ENCODE results near the gene GALNT13. TPM values are rescaled to one million over a fixed set of nuclear protein-coding genes. Genes with fewer than 3 reads are reported as not detected.

GALNT13 gene
- total RNA-seq, 1 donor: 0.36 TPM

DNA sequence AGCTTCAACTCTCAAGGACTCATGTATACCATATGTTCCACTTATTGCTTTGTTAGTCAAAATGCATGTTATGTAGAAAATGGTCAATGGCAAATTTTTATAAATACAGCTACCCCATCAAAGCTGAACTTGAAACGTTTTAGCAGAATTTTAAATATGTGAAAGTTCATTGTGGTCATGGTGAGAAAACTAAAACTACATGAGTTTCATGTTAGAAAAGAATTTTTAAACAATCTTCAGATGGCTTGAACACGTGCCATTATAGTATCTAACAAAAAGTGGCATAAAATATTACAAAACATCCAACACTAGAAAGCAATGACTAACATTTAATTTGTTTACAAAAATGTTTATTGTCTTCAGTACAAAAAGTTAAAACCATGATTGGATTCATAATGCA lies 580.7 kb downstream of the GALNT13 start:
- TF ChIP-seq, protein P1, sequence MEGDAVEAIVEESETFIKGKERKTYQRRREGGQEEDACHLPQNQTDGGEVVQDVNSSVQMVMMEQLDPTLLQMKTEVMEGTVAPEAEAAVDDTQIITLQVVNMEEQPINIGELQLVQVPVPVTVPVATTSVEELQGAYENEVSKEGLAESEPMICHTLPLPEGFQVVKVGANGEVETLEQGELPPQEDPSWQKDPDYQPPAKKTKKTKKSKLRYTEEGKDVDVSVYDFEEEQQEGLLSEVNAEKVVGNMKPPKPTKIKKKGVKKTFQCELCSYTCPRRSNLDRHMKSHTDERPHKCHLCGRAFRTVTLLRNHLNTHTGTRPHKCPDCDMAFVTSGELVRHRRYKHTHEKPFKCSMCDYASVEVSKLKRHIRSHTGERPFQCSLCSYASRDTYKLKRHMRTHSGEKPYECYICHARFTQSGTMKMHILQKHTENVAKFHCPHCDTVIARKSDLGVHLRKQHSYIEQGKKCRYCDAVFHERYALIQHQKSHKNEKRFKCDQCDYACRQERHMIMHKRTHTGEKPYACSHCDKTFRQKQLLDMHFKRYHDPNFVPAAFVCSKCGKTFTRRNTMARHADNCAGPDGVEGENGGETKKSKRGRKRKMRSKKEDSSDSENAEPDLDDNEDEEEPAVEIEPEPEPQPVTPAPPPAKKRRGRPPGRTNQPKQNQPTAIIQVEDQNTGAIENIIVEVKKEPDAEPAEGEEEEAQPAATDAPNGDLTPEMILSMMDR (IDR thresholded peaks at IDR 0.05; ENCODE audit: extremely low read depth, low read depth, low read length): no peak
- no peaks in the 10 kb centered on the region for H3K27me3 ChIP-seq (ENCODE audit: insufficient read depth, low read length)
- H3K4me2 ChIP-seq (ENCODE audit: insufficient read depth, low read length): no peak overlapping the region
- no peak overlapping the region for H3K27ac ChIP-seq (ENCODE audit: low read depth, low read length)
- H3K4me3 ChIP-seq (ENCODE audit: insufficient read depth, low read length): no peak overlapping the region
- H2AFZ ChIP-seq (ENCODE audit: low read length): no peak overlapping the region
- H4K20me1 ChIP-seq (ENCODE audit: insufficient read depth, low read length): no peaks in the 10 kb centered on the region
- H3K4me1 ChIP-seq (ENCODE audit: insufficient read depth, low read length): no peaks in the 10 kb centered on the region
- no peaks in the 10 kb centered on the region for H3K9me3 ChIP-seq (ENCODE audit: low read depth, low read length)
- H3K79me2 ChIP-seq (ENCODE audit: insufficient read depth, low read length): no peaks in the 10 kb centered on the region
- no peaks in the 10 kb centered on the region for H3K36me3 ChIP-seq (ENCODE audit: insufficient read depth, low read length)
- no peak for DNase-seq (ENCODE audit: insufficient read length, low spot score, missing footprints)

DNA sequence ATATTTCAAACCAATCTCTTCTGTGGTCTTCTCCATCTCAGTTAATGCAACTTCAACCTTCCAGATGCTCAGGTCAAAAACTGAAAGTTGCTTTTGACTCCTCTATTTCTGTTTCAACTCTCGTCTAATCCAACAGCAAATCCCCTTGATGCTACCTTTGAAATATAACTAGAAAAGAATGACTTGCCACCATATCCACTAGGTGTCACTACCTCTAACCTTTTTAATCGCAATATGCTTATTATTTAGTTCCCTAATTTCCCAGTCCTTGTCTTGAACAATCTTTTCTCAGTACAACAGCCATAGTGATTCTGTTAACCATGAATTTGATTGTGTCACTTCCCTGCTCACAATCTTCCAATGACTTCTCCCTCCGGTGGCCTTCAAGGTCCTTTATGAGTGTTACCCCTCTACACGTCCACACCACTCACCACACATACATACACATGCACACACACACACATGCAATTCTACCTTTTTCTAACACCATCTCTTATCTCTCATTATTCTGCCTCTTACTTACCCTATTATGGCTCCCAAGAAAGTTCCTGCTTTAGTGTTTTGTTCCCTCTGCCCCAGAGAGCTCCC lies 581.3 kb downstream of the GALNT13 start:
- Histone ChIP-seq H3K4me1 (ENCODE audit: insufficient read depth, low read length) (no peaks in the 10 kb centered on the region), H4K20me1 (ENCODE audit: insufficient read depth, low read length) (no peaks in the 10 kb centered on the region), H3K27me3 (ENCODE audit: insufficient read depth, low read length) (no peaks in the 10 kb centered on the region), H3K36me3 (ENCODE audit: insufficient read depth, low read length) (no peaks in the 10 kb centered on the region), H3K9me3 (ENCODE audit: low read depth, low read length) (no peaks in the 10 kb centered on the region), H3K79me2 (ENCODE audit: insufficient read depth, low read length) (no peaks in the 10 kb centered on the region), H2AFZ (ENCODE audit: low read length) (no peak overlapping the region), H3K4me2 (ENCODE audit: insufficient read depth, low read length) (no peak overlapping the region), H3K4me3 (ENCODE audit: insufficient read depth, low read length) (no peak overlapping the region), H3K27ac (ENCODE audit: low read depth, low read length) (no peak overlapping the region)
- TF ChIP-seq, protein P1 (IDR thresholded peaks at IDR 0.05; ENCODE audit: extremely low read depth, low read depth, low read length): peak; percentile 31
- DNase-seq (ENCODE audit: insufficient read length, low spot score, missing footprints): peak; percentile 59

DNA sequence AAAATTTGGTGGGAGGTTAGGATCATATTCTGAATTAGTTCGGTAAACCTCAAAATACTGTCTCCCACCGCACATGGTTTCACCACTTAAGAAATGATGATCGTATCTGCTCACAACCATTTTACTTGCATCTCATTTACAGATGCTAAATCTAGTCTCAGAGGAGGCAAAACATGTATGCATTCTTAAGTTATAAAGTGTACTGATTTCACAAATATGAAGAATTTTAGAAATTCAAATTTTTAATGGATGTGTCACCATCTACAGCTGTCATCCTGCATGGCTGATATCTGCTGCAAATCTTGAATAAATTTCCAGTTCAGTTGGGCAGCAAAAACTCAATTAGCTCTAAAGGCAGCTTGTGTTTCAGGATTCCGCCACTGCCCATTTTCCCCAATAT lies 583.4 kb downstream of the GALNT13 start:
- TF ChIP-seq, protein P1 (IDR thresholded peaks at IDR 0.05; ENCODE audit: extremely low read depth, low read depth, low read length): no peak
- Histone ChIP-seq H2AFZ (ENCODE audit: low read length) (no peak overlapping the region), H3K27me3 (ENCODE audit: insufficient read depth, low read length) (no peaks in the 10 kb centered on the region), H3K9me3 (ENCODE audit: low read depth, low read length) (no peaks in the 10 kb centered on the region), H3K4me3 (ENCODE audit: insufficient read depth, low read length) (peak overlapping the region; percentile 52), H3K27ac (ENCODE audit: low read depth, low read length) (no peak overlapping the region), H4K20me1 (ENCODE audit: insufficient read depth, low read length) (no peaks in the 10 kb centered on the region), H3K4me2 (ENCODE audit: insufficient read depth, low read length) (peak overlapping the region; percentile 73), H3K36me3 (ENCODE audit: insufficient read depth, low read length) (no peaks in the 10 kb centered on the region), H3K79me2 (ENCODE audit: insufficient read depth, low read length) (no peaks in the 10 kb centered on the region), H3K4me1 (ENCODE audit: insufficient read depth, low read length) (no peaks in the 10 kb centered on the region)
- no peak for DNase-seq (ENCODE audit: insufficient read length, low spot score, missing footprints)

DNA sequence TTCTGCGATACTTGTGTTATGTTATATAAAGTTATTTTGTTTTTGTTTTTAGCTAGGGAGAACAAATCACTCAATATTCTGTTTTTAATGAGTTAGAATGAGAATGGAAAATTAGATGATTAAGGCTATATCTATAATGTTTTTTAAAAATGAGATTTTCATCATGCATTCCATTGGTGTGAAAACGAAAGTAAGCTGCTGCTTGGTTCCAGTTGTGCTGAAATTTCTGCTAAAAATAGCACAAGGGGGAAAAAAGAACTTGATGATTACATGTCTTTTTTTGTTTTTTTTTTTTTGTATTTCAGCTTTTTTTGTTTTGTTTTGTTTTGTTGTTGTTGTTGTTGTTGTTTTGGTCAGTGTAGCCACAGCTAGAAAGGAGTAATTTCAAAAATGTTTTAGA lies 584.1 kb downstream of the GALNT13 start:
- H3K4me3 ChIP-seq (ENCODE audit: insufficient read depth, low read length): peak overlapping the region; percentile 52
- DNase-seq (ENCODE audit: insufficient read length, low spot score, missing footprints): no peak
- H3K27ac ChIP-seq (ENCODE audit: low read depth, low read length): no peak overlapping the region
- no peak overlapping the region for H2AFZ ChIP-seq (ENCODE audit: low read length)
- H3K36me3 ChIP-seq (ENCODE audit: insufficient read depth, low read length): no peaks in the 10 kb centered on the region
- no peaks in the 10 kb centered on the region for H3K79me2 ChIP-seq (ENCODE audit: insufficient read depth, low read length)
- H3K9me3 ChIP-seq (ENCODE audit: low read depth, low read length): no peaks in the 10 kb centered on the region
- no peaks in the 10 kb centered on the region for H3K4me1 ChIP-seq (ENCODE audit: insufficient read depth, low read length)
- no peaks in the 10 kb centered on the region for H3K27me3 ChIP-seq (ENCODE audit: insufficient read depth, low read length)
- peak overlapping the region; percentile 73 for H3K4me2 ChIP-seq (ENCODE audit: insufficient read depth, low read length)
- TF ChIP-seq, protein P1 (IDR thresholded peaks at IDR 0.05; ENCODE audit: extremely low read depth, low read depth, low read length): no peak
- H4K20me1 ChIP-seq (ENCODE audit: insufficient read depth, low read length): no peaks in the 10 kb centered on the region
